H1 (cell line): ENCODE results near the gene NOC4L. TPM values are rescaled to one million over a fixed set of nuclear protein-coding genes. Genes with fewer than 3 reads are reported as not detected.
A peak's percentile ranks its signal among the peaks of the same experiment; 100 is the strongest.

Source experiments
- CTCF ChIA-PET: fragments of 300-600 bp; sonication (Branson Sonifier 250); formaldehyde crosslinking; loops from one replicate; lab custom pipeline; 2021; ENCODE audit not compliant: partially characterized antibody; lab: Charles Lee
- POLR2A ChIA-PET: fragments of 300-600 bp; sonication (Branson Sonifier 250); formaldehyde crosslinking; loops from one replicate; lab custom pipeline; 2021; ENCODE audit warnings: inconsistent platforms; ENCODE audit not compliant: partially characterized antibody; lab: Charles Lee
- DNase-seq, 2 experiments: peaks; one replicate each; pipeline versions ENCODE4 v3.0.0 to v3.0.0-alpha.2; 2010 to 2022; ENCODE audit warnings: low spot score in 2 of 2, low read depth in 1 of 2, mixed read lengths in 1 of 2
- FAIRE-seq: peaks from 2 replicates; lab custom pipeline; 2011; peaks lifted over from hg19 to GRCh38; lab: Jason Lieb, UNC
- H2AFZ ChIP-seq: 2 replicates; pipeline ENCODE4 v1.8.1; 2012; ENCODE audit warnings: low read length, inconsistent platforms
- H2AK5ac ChIP-seq: 2 replicates; pipeline ENCODE4 v1.6.1; 2013; ENCODE audit warnings: low read depth, low read length
- H2BK120ac ChIP-seq: replicated peaks from 2 replicates; pipeline ENCODE3; 2013; ENCODE audit warnings: low read depth, low read length, inconsistent platforms
- H2BK12ac ChIP-seq: 2 replicates; pipeline ENCODE4 v1.6.1; 2013; ENCODE audit warnings: low read depth, low read length
- H2BK15ac ChIP-seq: 2 replicates; pipeline ENCODE4 v1.6.1; 2013; ENCODE audit warnings: low read length
- H2BK20ac ChIP-seq: 2 replicates; pipeline ENCODE4 v1.6.1; 2013; ENCODE audit warnings: low read length
- H2BK5ac ChIP-seq: 2 replicates; pipeline ENCODE4 v1.6.1; 2013; ENCODE audit warnings: low read depth, low read length
- H3K14ac ChIP-seq: 2 replicates; pipeline ENCODE4 v1.6.1; 2013; ENCODE audit warnings: inconsistent platforms; ENCODE audit not compliant: insufficient read length
- H3K18ac ChIP-seq: 2 replicates; pipeline ENCODE4 v1.6.1; 2013; ENCODE audit warnings: low read length; ENCODE audit errors: extremely low read depth
- H3K23ac ChIP-seq: 2 replicates; pipeline ENCODE4 v1.6.1; 2013; ENCODE audit warnings: inconsistent platforms; ENCODE audit not compliant: insufficient read length
- H3K23me2 ChIP-seq: 2 replicates; pipeline ENCODE4 v1.6.1; 2013; ENCODE audit warnings: low read depth, low read length
- H3K27ac ChIP-seq: 2 replicates; pipeline ENCODE4 v1.6.1; 2011; ENCODE audit warnings: low read depth, low read length, inconsistent platforms
- H3K27me3 ChIP-seq, 4 experiments: replicated peaks in 1 of 4; 1 replicate in 1 of 4; 2 replicates in 3 of 4; pipeline versions ENCODE4 v1.6.1 to v1.8.1; 2011 to 2013; ENCODE audit warnings: low read length in 3 of 4, mild to moderate bottlenecking in 3 of 4, inconsistent platforms in 2 of 4, mixed read lengths in 2 of 4, moderate library complexity in 1 of 4; ENCODE audit not compliant: control insufficient read depth in 3 of 4, insufficient read depth in 3 of 4; ENCODE audit errors: extremely low read depth in 1 of 4
- H3K36me3 ChIP-seq, 4 experiments: 2 replicates each; pipeline versions ENCODE4 v1.6.1 to v1.8.1; 2011 to 2013; ENCODE audit warnings: mild to moderate bottlenecking in 4 of 4, low read length in 3 of 4, moderate library complexity in 2 of 4, control low read depth in 1 of 4, inconsistent platforms in 1 of 4; ENCODE audit not compliant: insufficient read depth in 4 of 4, control insufficient read depth in 2 of 4
- H3K4ac ChIP-seq: replicated peaks from 2 replicates; pipeline ENCODE3; 2013; ENCODE audit warnings: low read length, low read depth, mixed read lengths, inconsistent platforms; ENCODE audit not compliant: insufficient read length
- H3K4me1 ChIP-seq, 4 experiments: replicated peaks in 1 of 4; 1 replicate in 1 of 4; 2 replicates in 3 of 4; pipeline versions ENCODE4 v1.6.1 to v1.8.1; 2011 to 2013; ENCODE audit warnings: low read length in 3 of 4, inconsistent platforms in 2 of 4, mixed read lengths in 1 of 4; ENCODE audit not compliant: insufficient read depth in 4 of 4, control insufficient read depth in 3 of 4
- H3K4me2 ChIP-seq, 2 experiments: 2 replicates each; pipeline versions ENCODE4 v1.6.1 to v1.8.1; 2011 to 2013; ENCODE audit warnings: low read depth in 2 of 2, low read length in 2 of 2, control low read depth in 1 of 2, inconsistent platforms in 1 of 2, mild to moderate bottlenecking in 1 of 2; ENCODE audit not compliant: insufficient read depth in 1 of 2
- H3K4me3 ChIP-seq, 4 experiments: fragments of 200-600, 300-600 bp in 1 of 4; sonication (generic), shearing (Covaris generic), sonication (Bioruptor Twin) in 1 of 4; 2 replicates each; pipeline versions ENCODE4 v1.5.1 to v1.8.1; 2011 to 2016; ENCODE audit warnings: low read length in 4 of 4, low read depth in 3 of 4, control low read depth in 2 of 4, inconsistent platforms in 2 of 4, mild to moderate bottlenecking in 2 of 4, mixed read lengths in 1 of 4, moderate library complexity in 1 of 4; ENCODE audit not compliant: insufficient read depth in 2 of 4; ENCODE audit errors: extremely low read depth in 1 of 4
- H3K56ac ChIP-seq: replicated peaks from 2 replicates; pipeline ENCODE3; 2013; ENCODE audit warnings: low read depth, mild to moderate bottlenecking, mixed read lengths, low read length, inconsistent platforms; ENCODE audit not compliant: insufficient read length
- H3K79me1 ChIP-seq: 2 replicates; pipeline ENCODE4 v1.6.1; 2013; ENCODE audit warnings: low read depth, low read length, control low read depth
- H3K79me2 ChIP-seq, 2 experiments: 2 replicates each; pipeline versions ENCODE4 v1.6.1 to v1.8.1; 2012 to 2013; ENCODE audit warnings: low read length in 2 of 2, mild to moderate bottlenecking in 2 of 2, inconsistent platforms in 1 of 2; ENCODE audit not compliant: insufficient read depth in 2 of 2, control insufficient read depth in 1 of 2
- H3K9ac ChIP-seq, 4 experiments: replicated peaks in 1 of 4; 1 replicate in 1 of 4; 2 replicates in 3 of 4; pipeline versions ENCODE4 v1.6.1 to v1.8.1; 2011 to 2013; ENCODE audit warnings: low read depth in 3 of 4, low read length in 3 of 4, control low read depth in 2 of 4, mild to moderate bottlenecking in 2 of 4, moderate library complexity in 2 of 4, inconsistent platforms in 1 of 4; ENCODE audit errors: extremely low read depth in 1 of 4
- H3K9me3 ChIP-seq, 2 experiments: 2 replicates each; pipeline versions ENCODE4 v1.6.1 to v1.8.1; 2012 to 2013; ENCODE audit warnings: mild to moderate bottlenecking in 2 of 2, moderate library complexity in 2 of 2, control low read depth in 1 of 2, inconsistent platforms in 1 of 2, low read depth in 1 of 2, low read length in 1 of 2, mixed read lengths in 1 of 2; ENCODE audit not compliant: insufficient read depth in 2 of 2
- H4K20me1 ChIP-seq, 2 experiments: replicated peaks in 1 of 2; 2 replicates each; pipeline versions ENCODE3 to v1.8.1; 2011 to 2013; ENCODE audit warnings: inconsistent platforms in 2 of 2, low read length in 2 of 2, mild to moderate bottlenecking in 1 of 2; ENCODE audit not compliant: insufficient read depth in 2 of 2, control insufficient read depth in 1 of 2
- H4K5ac ChIP-seq: 2 replicates; pipeline ENCODE4 v1.6.1; 2013; ENCODE audit warnings: low read length, low read depth, mixed read lengths, inconsistent platforms; ENCODE audit not compliant: insufficient read length
- H4K8ac ChIP-seq: 2 replicates; pipeline ENCODE4 v1.8.0; 2013; ENCODE audit warnings: mild to moderate bottlenecking, moderate library complexity, low read length, inconsistent platforms; ENCODE audit not compliant: insufficient read depth; ENCODE audit errors: extremely low read depth
- H4K91ac ChIP-seq: replicated peaks from 2 replicates; pipeline ENCODE3; 2013; ENCODE audit warnings: low read length, mixed read lengths, inconsistent platforms; ENCODE audit not compliant: insufficient read length
- ASH2L ChIP-seq: fragments of 200-600, 300-600 bp; sonication (generic); IDR thresholded peaks from one replicate; pipeline ENCODE4 v1.7.1; 2017; ENCODE audit warnings: low read length
- ATF3 ChIP-seq: IDR thresholded peaks from 2 replicates; pipeline ENCODE4 v1.6.1; 2011; ENCODE audit warnings: low read depth, mild to moderate bottlenecking, low read length; ENCODE audit not compliant: insufficient read depth
- CBX5 ChIP-seq: fragments of 300-800, 300-1000 bp; sonication (generic); IDR thresholded peaks from 2 replicates; pipeline ENCODE4 v1.7.1; 2016; ENCODE audit warnings: antibody characterized with exemption, low read length, low read depth
- CHD2 ChIP-seq: IDR thresholded peaks from 2 replicates; pipeline ENCODE4 v1.6.1; 2012; ENCODE audit warnings: low read length, improper control_type of control experiment
- HDAC2 ChIP-seq, 2 experiments: fragments of 300-600 bp in 1 of 2; sonication (generic) in 1 of 2; IDR thresholded peaks; 2 replicates each; pipeline ENCODE4 v1.6.1; 2011 to 2012; ENCODE audit warnings: low read depth in 2 of 2, low read length in 2 of 2, mild to moderate bottlenecking in 2 of 2, moderate library complexity in 2 of 2, borderline replicate concordance in 1 of 2, inconsistent platforms in 1 of 2
- KDM4A ChIP-seq: IDR thresholded peaks from one replicate; pipeline ENCODE4 v1.7.1; 2012; ENCODE audit warnings: low read depth, mild to moderate bottlenecking, moderate library complexity, low read length, inconsistent platforms; ENCODE audit not compliant: severe bottlenecking
- MAFK ChIP-seq: IDR thresholded peaks from 2 replicates; pipeline ENCODE4 v1.6.1; 2012; ENCODE audit warnings: low read depth, mild to moderate bottlenecking, improper control_type of control experiment, low read length
- MAX ChIP-seq: IDR thresholded peaks from 2 replicates; pipeline ENCODE4 v1.6.1; 2012; ENCODE audit warnings: inconsistent platforms
- NRF1 ChIP-seq: IDR thresholded peaks from 2 replicates; pipeline ENCODE4 v1.6.1; 2011; ENCODE audit warnings: mild to moderate bottlenecking, low read depth, low read length, improper control_type of control experiment
- RAD21 ChIP-seq, 2 experiments: IDR thresholded peaks in 1 of 2; conservative IDR thresholded peaks in 1 of 2; 2 replicates each; pipeline ENCODE4 v1.6.1; 2011; ENCODE audit warnings: low read depth in 2 of 2, low read length in 2 of 2, improper control_type of control experiment in 1 of 2, inconsistent platforms in 1 of 2, mild to moderate bottlenecking in 1 of 2, moderate library complexity in 1 of 2
- SP1 ChIP-seq: IDR thresholded peaks from 2 replicates; pipeline ENCODE4 v1.6.1; 2011; ENCODE audit warnings: low read depth, low read length
- SP4 ChIP-seq: IDR thresholded peaks from 2 replicates; pipeline ENCODE4 v1.6.1; 2012; ENCODE audit warnings: low read length, inconsistent platforms
- WGBS, 2 experiments: shearing (Covaris generic) in 1 of 2; methylation state at CpG; one replicate each; pipeline versions ENCODE4 v1.1.6 to v1.1.7; 2013 to 2015; ENCODE audit warnings: low lambda C conversion rate in 2 of 2, mixed read lengths in 2 of 2, inconsistent platforms in 1 of 2, low coverage in 1 of 2, missing lambda C conversion rate in 1 of 2; ENCODE audit not compliant: insufficient replicate concordance in 2 of 2, insufficient coverage in 1 of 2, insufficient read length in 1 of 2; ENCODE audit errors: extremely low coverage in 1 of 2, missing lambda C conversion rate in 1 of 2; 5-methylcytosine and 5-hydroxymethylcytosine counted together
- polyA plus RNA-seq, 7 experiments: library from polyadenylated mRNA; depleted of rRNA in 3 of 7; stranded (reverse) in 5 of 7; unstranded in 2 of 7; fragments of >200 nt in 5 of 7; fragments of 200-250 nt in 2 of 7; gene quantifications; 1 replicate in 5 of 7; 2 replicates in 1 of 7; 4 replicates in 1 of 7; pipeline versions ENCODE4 v1.2.1 to v1.2.3, GENCODE V29; 2011 to 2013; ENCODE audit warnings: missing spikeins in 2 of 7, mixed read lengths in 2 of 7
- total RNA-seq: library from RNA; stranded (reverse); fragmentation: NEBNext Ultra II Directional; extraction: Animal tissue kit (Norgen Biotek cat#: 25700); gene quantifications from 2 replicates; pipeline ENCODE4 v1.2.1, GENCODE V29; 2021

NOC4L gene
- total and polyA plus RNA-seq, 2 of the 8 experiments (the other 6 are each of a cell fraction or from before 2014, with no cell fraction given), result 26.8 to 40.3 TPM

DNA sequence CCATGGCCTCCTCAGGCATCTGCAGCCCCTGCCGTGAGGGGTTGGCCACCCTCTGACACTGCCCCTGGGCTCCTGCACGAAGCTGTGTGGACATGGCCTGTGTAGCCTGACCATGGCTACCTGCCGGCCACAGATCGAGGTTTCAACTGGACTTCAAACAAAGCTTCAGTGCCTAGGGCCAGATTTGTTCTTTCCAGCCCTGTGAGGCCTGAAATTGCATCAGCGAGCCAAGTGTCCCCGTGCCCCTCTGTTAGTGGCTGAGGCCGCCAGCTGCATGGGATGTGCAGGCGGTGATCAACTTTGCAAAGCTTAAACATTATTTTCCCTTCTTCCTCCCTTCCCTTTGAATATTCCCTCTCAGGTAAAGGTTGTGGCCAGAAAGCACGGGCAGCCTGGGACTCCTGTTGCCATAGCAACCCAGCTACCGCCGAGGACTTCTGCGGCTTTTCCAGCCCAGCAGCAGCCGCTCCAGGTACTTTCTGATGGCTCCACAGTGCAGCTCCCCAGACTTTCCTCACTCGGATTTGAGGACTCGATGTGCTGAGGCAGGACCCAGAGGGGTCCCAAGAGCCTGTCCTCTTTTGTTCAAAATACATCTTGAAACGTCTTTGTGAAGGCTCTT, 35.9 kb upstream of the NOC4L start:
- Histone ChIP-seq H3K4ac (no peak overlapping the region), H4K8ac (peak overlapping the region; percentile 23; the same call in 1 of the 2 replicates), H4K91ac (no peak overlapping the region), H3K27ac (no peak overlapping the region), H3K79me1 (no peaks in the 10 kb centered on the region), H3K4me3 (no peak overlapping the region), H2AFZ (no peak overlapping the region), H3K56ac (no peak overlapping the region), H3K4me2 (no peak overlapping the region), H2BK15ac (no peak overlapping the region), H3K9ac (no peak overlapping the region), H2BK120ac (no peak overlapping the region), H2AK5ac (no peak overlapping the region), H4K20me1 (peaks cover 3 to 10% of the 10 kb centered on the region in 2 experiments), H3K23ac (no peak overlapping the region), H3K27me3 (no peaks in the 10 kb centered on the region), H2BK20ac (no peak overlapping the region), H2BK5ac (no peak overlapping the region), H3K36me3 (peaks cover 2 to 13% (median 4%) of the 10 kb centered on the region in 4 experiments; a peak in 5 of 8 replicates), H3K4me1 (peaks cover 0 to 5% (median 3%) of the 10 kb centered on the region in 4 experiments; a peak in 4 of 7 replicates), H3K9me3 (no peaks in the 10 kb centered on the region), H3K18ac (no peak overlapping the region), H3K79me2 (no peaks in the 10 kb centered on the region), H3K23me2 (no peaks in the 10 kb centered on the region), H3K14ac (no peak overlapping the region), H4K5ac (no peak overlapping the region), H2BK12ac (no peak overlapping the region)
- POLR2A ChIA-PET, result interaction anchor here (0.9 kb wide), 1 partner anchor 13 kb away, joined by 3 read pairs; no protein-coding TSS in a partner anchor
- no peak for FAIRE-seq
- WGBS, 2 experiments, result 76% methylated on average over 16 of the region's 16 CpGs; no CpG with 5 or more reads in 1 of the 2 experiments
- CTCF ChIA-PET, result no interaction called here
- DNase-seq, result peak in 1 of 2 experiments; percentile 53
- no peak for TF ChIP-seq CBX5
- no peak for TF ChIP-seq NRF1
- no peak for TF ChIP-seq HDAC2 (IDR thresholded peaks at IDR 0.05; ENCODE audit: borderline replicate concordance in 1 of 2, low read depth in 2 of 2, low read length in 2 of 2)
- TF ChIP-seq RAD21 (IDR thresholded peaks at IDR 0.05 in 1 of 2, conservative IDR thresholded peaks at IDR 0.05 in 1 of 2; ENCODE audit: low read depth in 2 of 2, low read length in 2 of 2), result no peak
- TF ChIP-seq MAX, result no peak
- no peak for TF ChIP-seq MAFK
- no peak for TF ChIP-seq SP1
- TF ChIP-seq ATF3, result no peak
- TF ChIP-seq CHD2, result no peak
- no peak for TF ChIP-seq ASH2L
- TF ChIP-seq SP4, result no peak
- no peak for TF ChIP-seq KDM4A
